Measurements from ENCODE around the gene ABCA7. TPM values are rescaled to one million over a fixed set of nuclear protein-coding genes. Genes with fewer than 3 reads are reported as not detected.
A peak's percentile ranks its signal among the peaks of the same experiment; 100 is the strongest.

ABCA7 gene
- total and polyA plus RNA-seq, 2 of the 13 experiments (the other 11 are each of a cell fraction or from before 2014, with no cell fraction given), result 4.4 to 32.4 TPM

- TF ChIP-seq SRSF9 (IDR thresholded peaks at IDR 0.05; ENCODE audit: borderline replicate concordance, insufficient read depth, low read depth, low read length, poor library complexity, severe bottlenecking) (no peak), FOXJ3 (CRISPR knock-in tag; IDR thresholded peaks at IDR 0.05; ENCODE audit: borderline replicate concordance) (no peak), ISX (CRISPR knock-in tag; conservative IDR thresholded peaks at IDR 0.05) (no peak), FUBP1 (CRISPR knock-in tag; IDR thresholded peaks at IDR 0.05; ENCODE audit: borderline replicate concordance) (no peak)
Measured at GRCh38 chr19:1093811-1094553, 54.1 kb downstream of the ABCA7 start (continued).

GRCh38 chr19:1094655-1094977, 54.7 kb downstream of the ABCA7 start:
- no peak for DNase-seq (ENCODE audit: low spot score)
- TSS peak; percentile 58 for BruUV-seq (replicated peaks)
- Histone ChIP-seq H3K4me3 (replicated peaks in 1 of 3; ENCODE audit: insufficient read depth in 1 of 3, low read depth in 2 of 3, low read length in 3 of 3) (peak overlapping the region; percentile 91 to 99 (median 97)), H3K27me3 (ENCODE audit: control insufficient read depth in 1 of 2, insufficient read depth in 2 of 2, low read length in 2 of 2) (no peaks in the 10 kb centered on the region; a peak in 1 of 5 replicates), H3K36me3 (replicated peaks in 1 of 2; ENCODE audit: control insufficient read depth in 1 of 2, insufficient read depth in 2 of 2, low read length in 2 of 2) (peaks cover 9 to 22% of the 10 kb centered on the region in 2 experiments), H2AFZ (ENCODE audit: low read length) (no peak overlapping the region), H3K79me2 (ENCODE audit: insufficient read depth, low read length) (peaks cover 30% of the 10 kb centered on the region), H3K9me3 (ENCODE audit: low read length) (no peaks in the 10 kb centered on the region), H3K4me1 (ENCODE audit: insufficient read depth, low read length) (peaks cover 49% of the 10 kb centered on the region), H3K9ac (ENCODE audit: insufficient read depth, low read depth, low read length) (peak overlapping the region; percentile 92), H4K20me1 (ENCODE audit: insufficient read depth, low read length) (peaks cover 16% of the 10 kb centered on the region), H3K27ac (ENCODE audit: extremely low read length, insufficient read depth, low read length) (peak overlapping the region; percentile 57), H3K4me2 (ENCODE audit: low read depth, low read length) (peak overlapping the region; percentile 89)
- intact Hi-C loops (cut with micrococcal nuclease; ENCODE audit: unreplicated experiment) (no loop called here), in situ Hi-C loops (cut with HindIII; ENCODE audit: extremely low pct_ligation_motif_present, low pct_unique_long_range_greater_than_20kb) (no loop called here)
- WGBS (ENCODE audit: low lambda C conversion rate), result 0% methylated on average over 3 of the region's 19 CpGs
- ChIA-PET POLR2A (interaction anchor here (1.1 to 2.6 kb wide), 7 partner anchors 8 to 68 kb away, joined by 3 to 9 read pairs (median 4); partner anchors contain the start of gene CNN2), CTCF (ENCODE audit: low intra/inter-chr PET ratio, low total read pairs) (no interaction called here)
- no peak for TF ChIP-seq U2AF1 (optimal IDR thresholded peaks at IDR 0.05; ENCODE audit: low read depth, low read length)
- no peak for TF ChIP-seq CHD4 (IDR thresholded peaks at IDR 0.05; ENCODE audit: borderline replicate concordance, low read length)
- TF ChIP-seq HIC2 (CRISPR knock-in tag; IDR thresholded peaks at IDR 0.05; ENCODE audit: low read depth), result 0 out of 2 replicates have a peak, but pooled peaks have one; percentile 2
- 0 out of 2 replicates have a peak, but pooled peaks have one; percentile 32 for TF ChIP-seq ZNF468 (CRISPR knock-in tag; IDR thresholded peaks at IDR 0.05)
- no peak for TF ChIP-seq NFIC (IDR thresholded peaks at IDR 0.05; ENCODE audit: low read length)
- TF ChIP-seq WIZ (CRISPR knock-in tag; IDR thresholded peaks at IDR 0.05), result peak; percentile 38; the same call in 1 of the 2 replicates
- TF ChIP-seq GLI4 (CRISPR knock-in tag; IDR thresholded peaks at IDR 0.05; ENCODE audit: borderline replicate concordance), result no peak
- peak; percentile 27; the same call in 1 of the 2 replicates for TF ChIP-seq ZNF782 (CRISPR knock-in tag; IDR thresholded peaks at IDR 0.05; ENCODE audit: borderline replicate concordance)
- no peak for FAIRE-seq
- no peak for ATAC-seq

Measured in HepG2 (cell line).